ENCODE results near the gene SUSD3. TPM values are rescaled to one million over a fixed set of nuclear protein-coding genes. Genes with fewer than 3 reads are reported as not detected.

Gene SUSD3
- total RNA-seq, 1 experiment from 2014 or later, result 9.0 TPM

- Histone ChIP-seq H4K5ac (ENCODE audit: insufficient read length, low read depth, low read length) (no peak overlapping the region), H3K18ac (ENCODE audit: insufficient read length, low read depth, low read length) (no peak overlapping the region), H4K20me1 (ENCODE audit: control insufficient read depth, insufficient read depth, insufficient read length) (no peaks in the 10 kb centered on the region), H3K4ac (ENCODE audit: low read depth, low read length) (no peak overlapping the region), H3K14ac (ENCODE audit: insufficient read depth, low read length) (no peak overlapping the region), H2BK15ac (ENCODE audit: low read depth, low read length) (no peak overlapping the region), H3K23ac (ENCODE audit: insufficient read length, low read depth, low read length) (no peak overlapping the region), H2BK120ac (ENCODE audit: low read depth, low read length, poor library complexity, severe bottlenecking) (no peak overlapping the region), H3K56ac (ENCODE audit: insufficient read length, low read depth, low read length) (no peak overlapping the region), H3T11ph (ENCODE audit: low read length) (no peak overlapping the region), H2AFZ (ENCODE audit: low read length) (no peak overlapping the region), H3K4me1 (ENCODE audit: insufficient read depth, low read length) (no peaks in the 10 kb centered on the region), H2BK20ac (ENCODE audit: low read depth, low read length, poor library complexity, severe bottlenecking) (no peak overlapping the region), H4K91ac (ENCODE audit: insufficient read length, low read depth, low read length) (no peak overlapping the region), H2BK12ac (ENCODE audit: insufficient read length, low read depth, low read length) (no peak overlapping the region), H3K79me1 (ENCODE audit: insufficient read depth, low read depth, low read length, poor library complexity, severe bottlenecking) (no peaks in the 10 kb centered on the region), H3K27ac (ENCODE audit: insufficient read length, low read depth, low read length) (no peak overlapping the region), H3K9me3 (ENCODE audit: control insufficient read depth, low read depth, low read length) (no peaks in the 10 kb centered on the region), H3K79me2 (ENCODE audit: insufficient read depth, low read length) (no peaks in the 10 kb centered on the region), H3K23me2 (ENCODE audit: insufficient read length, low read depth, low read length, poor library complexity, severe bottlenecking) (no peaks in the 10 kb centered on the region), H4K8ac (replicated peaks; ENCODE audit: insufficient read length, low read depth, low read length) (no peak overlapping the region), H2AK5ac (ENCODE audit: insufficient read length, low read length) (no peak overlapping the region), H3K9ac (ENCODE audit: extremely low read depth, insufficient read length, low read length) (no peak overlapping the region), H3K4me2 (ENCODE audit: insufficient read depth, insufficient read length, low read length) (no peak overlapping the region), H2BK5ac (ENCODE audit: insufficient read length, low read length) (no peak overlapping the region), H3K27me3 (ENCODE audit: insufficient read depth, low read length) (no peaks in the 10 kb centered on the region)
- H3K27me3 Mint-ChIP-seq (ENCODE audit: low read depth), result peaks cover 35% of the 10 kb centered on the region
- TF ChIP-seq CTCF (conservative IDR thresholded peaks at IDR 0.05), result no peak
- H3K9me3 Mint-ChIP-seq, result no peaks in the 10 kb centered on the region
- no peak for DNase-seq
- peak overlapping the region in 1 of 3 experiments; percentile 82; a peak in 1 of 7 replicates for H3K27ac Mint-ChIP-seq
- H3K36me3 Mint-ChIP-seq (ENCODE audit: insufficient read depth in 1 of 3, low read depth in 3 of 3), result no peaks in the 10 kb centered on the region
- WGBS (ENCODE audit: extremely low coverage, insufficient read length, low lambda C conversion rate), result no CpG with 5 or more reads among the region's 7 CpGs
- H3K4me3 Mint-ChIP-seq, result peak overlapping the region in 1 of 2 experiments; percentile 56; a peak in 2 of 5 replicates
- peaks cover 39 to 48% of the 10 kb centered on the region in 2 experiments for H3K4me1 Mint-ChIP-seq
These were observed 1.4 kb downstream of the SUSD3 start for GRCh38 chr9:93059715-93060578.

Data from H9 (cell line).